HG03469 (cell line): ENCODE measurements around the gene TP73.

ENCODE experiments used
- ATAC-seq: cut with Tn5 transposase; IDR thresholded peaks from one replicate; pipeline ENCODE4 v1.9.1; 2021; ENCODE audit warnings: mild to moderate bottlenecking, moderate library complexity, moderate number of reproducible peaks; ENCODE audit not compliant: unreplicated experiment

TP73 gene

GRCh38 chr1:3775490-3776230 is 123.3 kb downstream of the TP73 start:
- no peak for ATAC-seq

GRCh38 chr1:3776231-3776961 is 124.1 kb downstream of the TP73 start:
- ATAC-seq = no peak

GRCh38 chr1:3777078-3777547 is 124.8 kb downstream of the TP73 start:
- ATAC-seq = no peak

- ATAC-seq = no peak
Observed at GRCh38 chr1:3777647-3778589, 125.6 kb downstream of the TP73 start.

- no peak for ATAC-seq
Observed at GRCh38 chr1:3778590-3779264, 126.4 kb downstream of the TP73 start.

- ATAC-seq = no peak
Observed at GRCh38 chr1:3779265-3779911, 127.1 kb downstream of the TP73 start.

- ATAC-seq = no peak
Observed at GRCh38 chr1:3779912-3780416, 127.6 kb downstream of the TP73 start.

GRCh38 chr1:3780901-3781300 is 128.6 kb downstream of the TP73 start:
- no peak for ATAC-seq

- ATAC-seq = no peak
Observed at GRCh38 chr1:3783651-3784474, 131.5 kb downstream of the TP73 start.

GRCh38 chr1:3785045-3785444 is 132.7 kb downstream of the TP73 start:
- ATAC-seq = no peak

- ATAC-seq = no peak
Observed at GRCh38 chr1:3785456-3786157, 133.3 kb downstream of the TP73 start.
